Erythroblast (primary cell): ENCODE data around the gene MED31.
"Not testable (repeated sequence)": the region's sequence is repeated elsewhere in the genome, so short reads cannot be mapped to it uniquely, and the experiment has no call there.

Experiments used
- DNase-seq, 2 experiments: peaks; one replicate each; lab custom pipeline; 2025; lab: John Stamatoyannopoulos, UW
- GATA1 ChIP-seq: IDR thresholded peaks from 2 replicates; pipeline ENCODE4 v1.6.1; 2011; ENCODE audit warnings: low read depth, mild to moderate bottlenecking, control low read depth, low read length, moderate library complexity
- POLR2A ChIP-seq: IDR thresholded peaks from 2 replicates; pipeline ENCODE4 v1.6.1; 2011; ENCODE audit warnings: mild to moderate bottlenecking, low read length

MED31 gene

GRCh38 chr17:6597727-6598126 is 53.7 kb downstream of the MED31 start:
- no peak for DNase-seq
- TF ChIP-seq POLR2A, result no peak
- TF ChIP-seq GATA1, result no peak

GRCh38 chr17:6596941-6597340 is 54.5 kb downstream of the MED31 start:
- DNase-seq, result no peak
- TF ChIP-seq POLR2A, result no peak
- TF ChIP-seq GATA1, result no peak

GRCh38 chr17:6596511-6596910 is 54.9 kb downstream of the MED31 start:
- no peak for TF ChIP-seq POLR2A
- no peak for TF ChIP-seq GATA1
- no peak for DNase-seq

- TF ChIP-seq GATA1 (no peak), POLR2A (no peak)
- DNase-seq, result no peak
These were observed 55.3 kb downstream of the MED31 start for GRCh38 chr17:6596081-6596480.

GRCh38 chr17:6593371-6593770 is 58.0 kb downstream of the MED31 start:
- not testable (repeated sequence) for DNase-seq
